IMR-90 (cell line): Measurements from ENCODE around the gene ECT2. TPM values are rescaled to one million over a fixed set of nuclear protein-coding genes. Genes with fewer than 3 reads are reported as not detected.

Experiments used
- ATAC-seq: fragments of 200-7000 bp; cut with Tn5 transposase; 2 replicates; pipeline ENCODE4 v1.9.1; 2020; ENCODE audit warnings: low read depth, mild to moderate bottlenecking, moderate library complexity
- BruUV-seq: library from RNA; stranded (reverse); fragments of 400-500 nt; replicated peaks from 2 replicates; lab custom pipeline; 2021; lab: Mats Ljungman, UMichigan
- CTCF ChIA-PET: fragments of 300-600 bp; formaldehyde crosslinking; extraction: SDS; loops from one replicate; lab custom pipeline; 2021; ENCODE audit warnings: antibody characterized with exemption; lab: Yijun Ruan, JAX
- POLR2A ChIA-PET: fragments of 300-600 bp; sonication (Branson Sonifier 250); formaldehyde crosslinking; loops from one replicate; lab custom pipeline; 2022; ENCODE audit warnings: antibody characterized with exemption; ENCODE audit not compliant: unreplicated experiment; lab: Charles Lee
- DNase-seq: peaks from one replicate; pipeline ENCODE4 v3.0.0; 2013
- H2AFZ ChIP-seq: replicated peaks from 2 replicates; pipeline ENCODE3; 2013; ENCODE audit warnings: low read length, mild to moderate bottlenecking; ENCODE audit not compliant: poor library complexity
- H2AK5ac ChIP-seq: 2 replicates; pipeline ENCODE4 v1.6.1; 2013; ENCODE audit warnings: low read depth, low read length, inconsistent platforms
- H2AK9ac ChIP-seq: replicated peaks from 2 replicates; pipeline ENCODE3; 2013; ENCODE audit warnings: mild to moderate bottlenecking, low read depth, low read length, moderate library complexity; ENCODE audit not compliant: poor library complexity
- H2BK120ac ChIP-seq: 2 replicates; pipeline ENCODE4 v1.6.1; 2013; ENCODE audit warnings: low read depth, low read length, inconsistent platforms
- H2BK15ac ChIP-seq: 3 replicates; pipeline ENCODE4 v1.6.1; 2013; ENCODE audit warnings: low read depth, low read length, inconsistent platforms
- H2BK20ac ChIP-seq: 2 replicates; pipeline ENCODE4 v1.6.1; 2013; ENCODE audit warnings: low read depth, mild to moderate bottlenecking, inconsistent platforms, low read length, moderate library complexity
- H2BK5ac ChIP-seq: 2 replicates; pipeline ENCODE4 v1.6.1; 2013; ENCODE audit warnings: mild to moderate bottlenecking, low read depth, low read length, inconsistent platforms; ENCODE audit not compliant: poor library complexity, severe bottlenecking
- H3K14ac ChIP-seq: replicated peaks from 2 replicates; pipeline ENCODE4 v1.6.1; 2013; ENCODE audit warnings: low read depth, low read length, inconsistent platforms
- H3K18ac ChIP-seq: 2 replicates; pipeline ENCODE4 v1.6.1; 2013; ENCODE audit warnings: low read depth, low read length, control low read depth
- H3K23ac ChIP-seq: 2 replicates; pipeline ENCODE4 v1.6.1; 2013; ENCODE audit warnings: low read depth, low read length, inconsistent platforms
- H3K27ac ChIP-seq: 2 replicates; pipeline ENCODE4 v1.5.1; 2013; ENCODE audit warnings: mild to moderate bottlenecking, control low read depth, low read length; ENCODE audit not compliant: insufficient read depth
- H3K27me3 ChIP-seq: 2 replicates; pipeline ENCODE4 v1.6.1; 2013; ENCODE audit warnings: low read length; ENCODE audit not compliant: control insufficient read depth, insufficient read depth
- H3K36me3 ChIP-seq: 2 replicates; pipeline ENCODE4 v1.6.1; 2013; ENCODE audit warnings: low read length, mixed read lengths; ENCODE audit not compliant: control insufficient read depth, insufficient read depth
- H3K4ac ChIP-seq: 2 replicates; pipeline ENCODE4 v1.6.1; 2013; ENCODE audit warnings: low read depth, low read length, inconsistent platforms
- H3K4me1 ChIP-seq: 2 replicates; pipeline ENCODE4 v1.6.1; 2013; ENCODE audit warnings: low read length, mixed read lengths; ENCODE audit not compliant: control insufficient read depth, insufficient read depth
- H3K4me2 ChIP-seq: 2 replicates; pipeline ENCODE4 v1.6.1; 2013; ENCODE audit warnings: low read depth, mild to moderate bottlenecking, control low read depth, low read length, moderate library complexity
- H3K4me3 ChIP-seq: 2 replicates; pipeline ENCODE4 v1.5.1; 2013; ENCODE audit warnings: low read depth, mild to moderate bottlenecking, control low read depth, low read length, moderate library complexity; ENCODE audit not compliant: insufficient read depth
- H3K56ac ChIP-seq: 2 replicates; pipeline ENCODE4 v1.6.1; 2013; ENCODE audit warnings: low read length, inconsistent platforms; ENCODE audit not compliant: insufficient read depth; ENCODE audit errors: extremely low read depth
- H3K79me1 ChIP-seq, 2 experiments: 2 replicates each; pipeline ENCODE4 v1.6.1; 2013; ENCODE audit warnings: low read length in 2 of 2, inconsistent platforms in 1 of 2, low read depth in 1 of 2
- H3K9ac ChIP-seq: 2 replicates; pipeline ENCODE4 v1.6.1; 2013; ENCODE audit warnings: low read depth, low read length, control low read depth
- H3K9me1 ChIP-seq: 2 replicates; pipeline ENCODE4 v1.6.1; 2013; ENCODE audit warnings: low read length, inconsistent platforms; ENCODE audit not compliant: insufficient read depth
- H3K9me3 ChIP-seq: 2 replicates; pipeline ENCODE4 v1.6.1; 2013; ENCODE audit warnings: low read length; ENCODE audit not compliant: control insufficient read depth, insufficient read depth
- H4K20me1 ChIP-seq: 2 replicates; pipeline ENCODE4 v1.6.1; 2013; ENCODE audit warnings: low read length, inconsistent platforms; ENCODE audit not compliant: insufficient read depth
- H4K5ac ChIP-seq: 2 replicates; pipeline ENCODE4 v1.6.1; 2013; ENCODE audit warnings: mild to moderate bottlenecking, low read depth, low read length, control low read depth
- H4K8ac ChIP-seq, 2 experiments: 2 replicates each; pipeline ENCODE4 v1.6.1; 2013; ENCODE audit warnings: low read depth in 2 of 2, low read length in 2 of 2, control low read depth in 1 of 2, inconsistent platforms in 1 of 2
- H4K91ac ChIP-seq: 2 replicates; pipeline ENCODE4 v1.6.1; 2013; ENCODE audit warnings: low read depth, low read length, inconsistent platforms; ENCODE audit not compliant: insufficient read depth
- BHLHE40 ChIP-seq: fragments of 150-350 bp; IDR thresholded peaks from 2 replicates; pipeline ENCODE4 v1.6.1; 2016; ENCODE audit warnings: mild to moderate bottlenecking, low read depth, low read length
- CEBPB ChIP-seq: IDR thresholded peaks from 2 replicates; pipeline ENCODE4 v1.6.1; 2012; ENCODE audit warnings: low read depth, low read length, improper control_type of control experiment
- CHD1 ChIP-seq: IDR thresholded peaks from 2 replicates; pipeline ENCODE4 v1.6.1; 2012; ENCODE audit warnings: low read depth, low read length, improper control_type of control experiment
- CTCF ChIP-seq: conservative IDR thresholded peaks from 2 replicates; pipeline ENCODE4 v1.5.1; 2012; ENCODE audit warnings: mild to moderate bottlenecking, low read depth, low read length, improper control_type of control experiment
- FOS ChIP-seq: fragments of 150-350 bp; IDR thresholded peaks from 2 replicates; pipeline ENCODE4 v1.6.1; 2016; ENCODE audit warnings: low read depth, low read length
- MAZ ChIP-seq: IDR thresholded peaks from 2 replicates; pipeline ENCODE4 v1.6.1; 2012; ENCODE audit warnings: low read depth, mild to moderate bottlenecking, low read length, improper control_type of control experiment, moderate library complexity, borderline replicate concordance
- RFX5 ChIP-seq: IDR thresholded peaks from 2 replicates; pipeline ENCODE4 v1.8.0; 2012; ENCODE audit warnings: low read depth, mild to moderate bottlenecking, low read length, moderate library complexity
- SMC3 ChIP-seq: fragments of 150-350 bp; IDR thresholded peaks from 2 replicates; pipeline ENCODE4 v1.6.1; 2016; ENCODE audit warnings: low read depth, mild to moderate bottlenecking, antibody characterized with exemption, low read length, moderate library complexity
- USF2 ChIP-seq: fragments of 150-350 bp; IDR thresholded peaks from 2 replicates; pipeline ENCODE4 v1.6.1; 2017; ENCODE audit warnings: mild to moderate bottlenecking, antibody characterized with exemption, low read length, low read depth
- WGBS, 2 experiments: methylation state at CpG; one replicate each; pipeline versions ENCODE4 v1.1.5 to v1.1.7; 2013; ENCODE audit warnings: missing lambda C conversion rate in 2 of 2; ENCODE audit not compliant: insufficient read length in 1 of 2; ENCODE audit errors: extremely low coverage in 2 of 2; 5-methylcytosine and 5-hydroxymethylcytosine counted together
- dilution Hi-C: fragments of 300-500 bp; cut with HindIII; formaldehyde crosslinking; loops from one replicate; pipeline ENCODE4 v1.14.3; 2018; ENCODE audit warnings: low sequenced_read_pairs; ENCODE audit not compliant: unreplicated experiment
- in situ Hi-C: fragments of 300-500 bp; cut with MboI; formaldehyde crosslinking; loops from 3 replicates; pipeline ENCODE4 v1.14.3; 2019; ENCODE audit warnings: low sequenced_read_pairs, inconsistent platforms, mixed read lengths
- intact Hi-C: fragments of 100-400 bp; cut with micrococcal nuclease; formaldehyde crosslinking; loops from 2 replicates; pipeline ENCODE4 v1.10.0; 2022
- polyA plus RNA-seq, 3 experiments: library from polyadenylated mRNA; depleted of rRNA; stranded (reverse); fragments of >200 nt; gene quantifications; 2 replicates each; pipeline ENCODE4 v1.2.3, GENCODE V29; 2012; ENCODE audit warnings: low replicate concordance in 1 of 3
- total RNA-seq: library from RNA; depleted of rRNA; stranded (reverse); fragments of >200 nt; gene quantifications from 2 replicates; pipeline ENCODE4 v1.2.3, GENCODE V29; 2012

Gene ECT2
- total and polyA plus RNA-seq, 2 of the 4 experiments (the other 2 are of a cell fraction) = 18.1 to 37.8 TPM

- H2AK9ac ChIP-seq = no peak overlapping the region
- H3K36me3 ChIP-seq = no peaks in the 10 kb centered on the region
- ATAC-seq = no peak
- no peak overlapping the region for H2BK5ac ChIP-seq
- no peak overlapping the region for H4K5ac ChIP-seq
- no peak overlapping the region for H3K56ac ChIP-seq
- dilution Hi-C loops (no loop called here), intact Hi-C loops (no loop called here), in situ Hi-C loops (no loop called here)
- no peak for DNase-seq
- H3K18ac ChIP-seq = no peak overlapping the region
- H2BK120ac ChIP-seq = no peak overlapping the region
- H2BK15ac ChIP-seq = no peak overlapping the region
- WGBS, 2 experiments = 69% methylated on average over 2 of the region's 3 CpGs; no CpG with 5 or more reads in 1 of the 2 experiments
- no peaks in the 10 kb centered on the region for H4K20me1 ChIP-seq
- H2AK5ac ChIP-seq = no peak overlapping the region
- H3K4me1 ChIP-seq = no peaks in the 10 kb centered on the region
- no peak overlapping the region for H3K27ac ChIP-seq
- no peak overlapping the region for H3K14ac ChIP-seq
- H3K9me3 ChIP-seq = no peaks in the 10 kb centered on the region
- no peak overlapping the region for H3K4ac ChIP-seq
- H3K4me2 ChIP-seq = no peak overlapping the region
- no peaks in the 10 kb centered on the region for H3K9me1 ChIP-seq
- no peak overlapping the region for H2BK20ac ChIP-seq
- no peaks in the 10 kb centered on the region for H3K79me1 ChIP-seq
- CTCF ChIA-PET = no interaction called here
- POLR2A ChIA-PET = no interaction called here
- TF ChIP-seq RFX5 (no peak), USF2 (no peak), CEBPB (no peak), FOS (no peak), CTCF (no peak), CHD1 (no peak), SMC3 (no peak), MAZ (no peak), BHLHE40 (no peak)
- H3K4me3 ChIP-seq = no peak overlapping the region
- H3K9ac ChIP-seq = no peak overlapping the region
- no peak overlapping the region for H2AFZ ChIP-seq
- BruUV-seq = no TSS peak
- H3K27me3 ChIP-seq = peaks cover 2% of the 10 kb centered on the region; the same call in 1 of the 2 replicates
- no peak overlapping the region for H4K8ac ChIP-seq
- no peak overlapping the region for H4K91ac ChIP-seq
- no peak overlapping the region for H3K23ac ChIP-seq
These were observed 119.4 kb downstream of the ECT2 start for GRCh38 chr3:172869784-172870518.
